HEK293 (cell line): ENCODE data around the gene ASB5.

Experiments
- CTCF ChIA-PET: fragments of 350-600 bp; formaldehyde crosslinking; extraction: SDS; loops from one replicate; lab custom pipeline; 2021; ENCODE audit warnings: antibody characterized with exemption; lab: Yijun Ruan, JAX
- POLR2A ChIA-PET: fragments of 300-600 bp; formaldehyde crosslinking; extraction: SDS; loops from one replicate; lab custom pipeline; 2020; ENCODE audit warnings: antibody characterized with exemption, inconsistent platforms; lab: Yijun Ruan, JAX
- H3K27ac ChIP-seq: fragments of 200-500 bp; sonication (Bioruptor generic); 2 replicates; pipeline ENCODE4 v1.5.1; 2014; ENCODE audit warnings: low read depth, low read length, control low read depth, inconsistent platforms; ENCODE audit errors: extremely low read depth
- H3K36me3 ChIP-seq, 2 experiments: fragments of 200-500 bp in 1 of 2; sonication (Bioruptor generic) in 1 of 2; 1 replicate in 1 of 2; 2 replicates in 1 of 2; pipeline ENCODE4 v1.5.1; 2014 to 2017; ENCODE audit warnings: inconsistent platforms in 2 of 2, low read length in 2 of 2; ENCODE audit not compliant: control insufficient read depth in 2 of 2, insufficient read depth in 1 of 2
- H3K4me1 ChIP-seq: fragments of 200-500 bp; sonication (Bioruptor generic); 2 replicates; pipeline ENCODE4 v1.5.1; 2014; ENCODE audit warnings: mild to moderate bottlenecking, low read length, inconsistent platforms; ENCODE audit not compliant: control insufficient read depth, insufficient read depth
- H3K4me3 ChIP-seq: 2 replicates; pipeline ENCODE4 v1.5.1; 2011; ENCODE audit warnings: low read depth, mild to moderate bottlenecking, control low read depth, low read length, moderate library complexity
- H3K9me3 ChIP-seq: fragments of 200-500 bp; sonication (Bioruptor generic); 2 replicates; pipeline ENCODE4 v1.5.1; 2014; ENCODE audit warnings: low read depth, low read length, inconsistent platforms; ENCODE audit not compliant: control insufficient read depth, insufficient read depth
- GFI1B ChIP-seq: fragments of 450-650 bp; formaldehyde crosslinking; IDR thresholded peaks from 2 replicates; pipeline ENCODE4 v1.5.1; 2016; ENCODE audit warnings: missing biosample characterization, missing genetic modification characterization
- HOXA7 ChIP-seq: sonication (generic); formaldehyde crosslinking; IDR thresholded peaks from 2 replicates; pipeline ENCODE4 v1.8.1; 2022; ENCODE audit warnings: missing genetic modification reagents, borderline replicate concordance
- KLF16 ChIP-seq: fragments of 450-650 bp; formaldehyde crosslinking; IDR thresholded peaks from 2 replicates; pipeline ENCODE4 v1.5.1; 2017; ENCODE audit warnings: missing biosample characterization, missing genetic modification characterization
- SETDB1 ChIP-seq: IDR thresholded peaks from one replicate; pipeline ENCODE4 v1.6.1; 2017; ENCODE audit warnings: mild to moderate bottlenecking, low read length, moderate library complexity, mixed read lengths; ENCODE audit not compliant: insufficient read length
- ZBTB17 ChIP-seq: fragments of 450-650 bp; formaldehyde crosslinking; IDR thresholded peaks from 2 replicates; pipeline ENCODE4 v1.5.1; 2016; ENCODE audit warnings: missing biosample characterization, missing genetic modification characterization
- ZFP41 ChIP-seq: fragments of 450-650 bp; formaldehyde crosslinking; IDR thresholded peaks from 2 replicates; pipeline ENCODE4 v1.5.1; 2016; ENCODE audit warnings: missing biosample characterization, missing genetic modification characterization, borderline replicate concordance
- ZIC2 ChIP-seq: fragments of 450-650 bp; formaldehyde crosslinking; IDR thresholded peaks from 2 replicates; pipeline ENCODE4 v1.5.1; 2016; ENCODE audit warnings: missing biosample characterization, missing genetic modification characterization
- ZNF10 ChIP-seq: fragments of 450-650 bp; formaldehyde crosslinking; IDR thresholded peaks from 2 replicates; pipeline ENCODE4 v1.5.1; 2017; ENCODE audit warnings: missing biosample characterization, missing genetic modification characterization
- ZNF114 ChIP-seq: fragments of 450-650 bp; formaldehyde crosslinking; IDR thresholded peaks from 2 replicates; pipeline ENCODE4 v1.5.0; 2017; ENCODE audit warnings: missing biosample characterization, missing genetic modification characterization
- ZNF211 ChIP-seq: fragments of 450-650 bp; formaldehyde crosslinking; IDR thresholded peaks from 2 replicates; pipeline ENCODE4 v1.5.1; 2016; ENCODE audit warnings: low read depth, missing biosample characterization, missing genetic modification characterization
- ZNF23 ChIP-seq: fragments of 450-650 bp; formaldehyde crosslinking; IDR thresholded peaks from 2 replicates; pipeline ENCODE4 v1.5.1; 2016; ENCODE audit warnings: missing biosample characterization, missing genetic modification characterization, borderline replicate concordance
- ZNF239 ChIP-seq: fragments of 450-650 bp; formaldehyde crosslinking; IDR thresholded peaks from 2 replicates; pipeline ENCODE4 v1.5.1; 2016; ENCODE audit warnings: missing biosample characterization, missing genetic modification characterization
- ZNF302 ChIP-seq: fragments of 450-650 bp; formaldehyde crosslinking; IDR thresholded peaks from 2 replicates; pipeline ENCODE4 v1.5.1; 2016; ENCODE audit warnings: missing biosample characterization, missing genetic modification characterization, low read depth
- ZNF324 ChIP-seq: fragments of 450-650 bp; formaldehyde crosslinking; IDR thresholded peaks from 2 replicates; pipeline ENCODE4 v1.5.1; 2016; ENCODE audit warnings: missing biosample characterization, missing genetic modification characterization
- ZNF335 ChIP-seq: fragments of 450-650 bp; formaldehyde crosslinking; conservative IDR thresholded peaks from 2 replicates; pipeline ENCODE4 v1.5.1; 2016; ENCODE audit warnings: missing biosample characterization, missing genetic modification characterization
- ZNF423 ChIP-seq: fragments of 450-650 bp; formaldehyde crosslinking; IDR thresholded peaks from 2 replicates; pipeline ENCODE4 v1.5.1; 2016; ENCODE audit warnings: missing biosample characterization, missing genetic modification characterization
- ZNF514 ChIP-seq: fragments of 450-650 bp; formaldehyde crosslinking; IDR thresholded peaks from 2 replicates; pipeline ENCODE4 v1.5.1; 2016; ENCODE audit warnings: missing biosample characterization, missing genetic modification characterization
- ZNF521 ChIP-seq: fragments of 450-650 bp; formaldehyde crosslinking; IDR thresholded peaks from 2 replicates; pipeline ENCODE4 v1.5.1; 2017; ENCODE audit warnings: missing biosample characterization, mild to moderate bottlenecking, missing genetic modification characterization
- ZNF555 ChIP-seq: fragments of 450-650 bp; formaldehyde crosslinking; conservative IDR thresholded peaks from 2 replicates; pipeline ENCODE4 v1.5.1; 2017; ENCODE audit warnings: missing biosample characterization, mild to moderate bottlenecking, missing genetic modification characterization, inconsistent platforms
- ZNF600 ChIP-seq: fragments of 450-650 bp; formaldehyde crosslinking; IDR thresholded peaks from 2 replicates; pipeline ENCODE4 v1.5.1; 2016; ENCODE audit warnings: missing biosample characterization, missing genetic modification characterization
- ZNF624 ChIP-seq: fragments of 450-650 bp; formaldehyde crosslinking; IDR thresholded peaks from 2 replicates; pipeline ENCODE4 v1.5.1; 2017; ENCODE audit warnings: missing biosample characterization, missing genetic modification characterization
- ZNF670 ChIP-seq: fragments of 450-650 bp; formaldehyde crosslinking; IDR thresholded peaks from 2 replicates; pipeline ENCODE4 v1.5.1; 2016; ENCODE audit warnings: missing biosample characterization, missing genetic modification characterization, low read depth
- ZNF701 ChIP-seq: fragments of 450-650 bp; formaldehyde crosslinking; IDR thresholded peaks from 2 replicates; pipeline ENCODE4 v1.5.1; 2016; ENCODE audit warnings: missing biosample characterization, missing genetic modification characterization
- ZNF776 ChIP-seq: fragments of 450-650 bp; formaldehyde crosslinking; IDR thresholded peaks from 2 replicates; pipeline ENCODE4 v1.5.0; 2017; ENCODE audit warnings: missing biosample characterization, missing genetic modification characterization, borderline replicate concordance
- ZNF830 ChIP-seq: fragments of 450-650 bp; IDR thresholded peaks from 2 replicates; pipeline ENCODE4 v1.5.0; 2018; ENCODE audit warnings: missing biosample characterization, missing genetic modification characterization, low read depth, mild to moderate bottlenecking, moderate library complexity
- ZNF843 ChIP-seq: fragments of 450-650 bp; formaldehyde crosslinking; IDR thresholded peaks from 2 replicates; pipeline ENCODE4 v1.5.1; 2016; ENCODE audit warnings: missing biosample characterization, missing genetic modification characterization
- TF ChIP-seq, protein P1 (sequence below): fragments of 450-650 bp; formaldehyde crosslinking; IDR thresholded peaks from 2 replicates; pipeline ENCODE4 v1.5.1; 2017; ENCODE audit warnings: missing biosample characterization, missing genetic modification characterization
- TF ChIP-seq, protein P2 (sequence below): fragments of 450-650 bp; formaldehyde crosslinking; IDR thresholded peaks from 2 replicates; pipeline ENCODE4 v1.5.1; 2016; ENCODE audit warnings: missing biosample characterization, missing genetic modification characterization
- TF ChIP-seq, protein P3 (sequence below): fragments of 450-650 bp; formaldehyde crosslinking; IDR thresholded peaks from 2 replicates; pipeline ENCODE4; 2016; ENCODE audit warnings: missing biosample characterization, missing genetic modification characterization
- TF ChIP-seq, protein P4 (sequence below): fragments of 450-650 bp; formaldehyde crosslinking; optimal IDR thresholded peaks from 2 replicates; pipeline ENCODE3; 2016; ENCODE audit warnings: missing biosample characterization, mild to moderate bottlenecking, missing genetic modification characterization
- TF ChIP-seq, protein P5 (sequence below): fragments of 450-650 bp; formaldehyde crosslinking; IDR thresholded peaks from 2 replicates; pipeline ENCODE4 v1.5.1; 2016; ENCODE audit warnings: missing biosample characterization, missing genetic modification characterization

The ASB5 gene

DNA sequence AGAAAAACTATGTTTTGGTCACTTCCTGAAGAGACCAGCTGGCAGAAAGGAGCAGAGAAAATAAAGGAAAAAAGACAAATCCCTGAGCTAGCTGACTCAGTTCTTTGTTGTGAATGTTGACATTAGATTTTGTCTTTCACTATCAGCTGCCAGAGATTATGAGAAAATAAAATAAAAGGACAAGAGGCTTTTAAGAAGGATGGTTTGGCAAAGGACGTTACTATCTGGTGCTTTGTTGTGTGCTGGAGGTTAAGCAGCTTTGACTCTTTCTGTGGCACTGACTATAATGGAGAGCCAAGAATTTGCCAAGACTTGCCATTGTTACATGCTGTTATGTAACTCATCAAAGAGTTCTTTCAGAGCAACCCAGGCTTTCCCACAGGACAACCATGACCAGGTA lies 12.1 kb downstream of the ASB5 start:
- ChIA-PET CTCF (no interaction called here), POLR2A (no interaction called here)
- TF ChIP-seq ZNF514 (tag by site-specific recombination) = no peak
- no peak for TF ChIP-seq ZNF10
- TF ChIP-seq ZNF843 (tag by site-specific recombination) = no peak
- no peak for TF ChIP-seq ZNF555 (tag by site-specific recombination)
- TF ChIP-seq ZFP41 (tag by site-specific recombination) = no peak
- TF ChIP-seq, protein P1, sequence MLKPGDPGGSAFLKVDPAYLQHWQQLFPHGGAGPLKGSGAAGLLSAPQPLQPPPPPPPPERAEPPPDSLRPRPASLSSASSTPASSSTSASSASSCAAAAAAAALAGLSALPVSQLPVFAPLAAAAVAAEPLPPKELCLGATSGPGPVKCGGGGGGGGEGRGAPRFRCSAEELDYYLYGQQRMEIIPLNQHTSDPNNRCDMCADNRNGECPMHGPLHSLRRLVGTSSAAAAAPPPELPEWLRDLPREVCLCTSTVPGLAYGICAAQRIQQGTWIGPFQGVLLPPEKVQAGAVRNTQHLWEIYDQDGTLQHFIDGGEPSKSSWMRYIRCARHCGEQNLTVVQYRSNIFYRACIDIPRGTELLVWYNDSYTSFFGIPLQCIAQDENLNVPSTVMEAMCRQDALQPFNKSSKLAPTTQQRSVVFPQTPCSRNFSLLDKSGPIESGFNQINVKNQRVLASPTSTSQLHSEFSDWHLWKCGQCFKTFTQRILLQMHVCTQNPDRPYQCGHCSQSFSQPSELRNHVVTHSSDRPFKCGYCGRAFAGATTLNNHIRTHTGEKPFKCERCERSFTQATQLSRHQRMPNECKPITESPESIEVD (tag by site-specific recombination) = no peak
- TF ChIP-seq ZNF239 (tag by site-specific recombination) = no peak
- no peak for TF ChIP-seq ZNF701
- TF ChIP-seq, protein P2, sequence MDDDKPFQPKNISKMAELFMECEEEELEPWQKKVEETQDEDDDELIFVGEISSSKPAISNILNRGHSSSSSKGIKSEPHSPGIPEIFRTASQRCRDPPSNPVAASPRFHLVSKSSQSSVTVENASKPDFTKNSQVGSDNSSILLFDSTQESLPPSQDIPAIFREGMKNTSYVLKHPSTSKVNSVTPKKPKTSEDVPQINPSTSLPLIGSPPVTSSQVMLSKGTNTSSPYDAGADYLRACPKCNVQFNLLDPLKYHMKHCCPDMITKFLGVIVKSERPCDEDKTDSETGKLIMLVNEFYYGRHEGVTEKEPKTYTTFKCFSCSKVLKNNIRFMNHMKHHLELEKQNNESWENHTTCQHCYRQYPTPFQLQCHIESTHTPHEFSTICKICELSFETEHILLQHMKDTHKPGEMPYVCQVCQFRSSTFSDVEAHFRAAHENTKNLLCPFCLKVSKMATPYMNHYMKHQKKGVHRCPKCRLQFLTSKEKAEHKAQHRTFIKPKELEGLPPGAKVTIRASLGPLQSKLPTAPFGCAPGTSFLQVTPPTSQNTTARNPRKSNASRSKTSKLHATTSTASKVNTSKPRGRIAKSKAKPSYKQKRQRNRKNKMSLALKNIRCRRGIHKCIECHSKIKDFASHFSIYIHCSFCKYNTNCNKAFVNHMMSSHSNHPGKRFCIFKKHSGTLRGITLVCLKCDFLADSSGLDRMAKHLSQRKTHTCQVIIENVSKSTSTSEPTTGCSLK (tag by site-specific recombination) = no peak
- no peak for TF ChIP-seq ZNF830 (tag by site-specific recombination)
- no peak for TF ChIP-seq ZIC2
- TF ChIP-seq ZNF600 (tag by site-specific recombination) = no peak
- TF ChIP-seq, protein P3, sequence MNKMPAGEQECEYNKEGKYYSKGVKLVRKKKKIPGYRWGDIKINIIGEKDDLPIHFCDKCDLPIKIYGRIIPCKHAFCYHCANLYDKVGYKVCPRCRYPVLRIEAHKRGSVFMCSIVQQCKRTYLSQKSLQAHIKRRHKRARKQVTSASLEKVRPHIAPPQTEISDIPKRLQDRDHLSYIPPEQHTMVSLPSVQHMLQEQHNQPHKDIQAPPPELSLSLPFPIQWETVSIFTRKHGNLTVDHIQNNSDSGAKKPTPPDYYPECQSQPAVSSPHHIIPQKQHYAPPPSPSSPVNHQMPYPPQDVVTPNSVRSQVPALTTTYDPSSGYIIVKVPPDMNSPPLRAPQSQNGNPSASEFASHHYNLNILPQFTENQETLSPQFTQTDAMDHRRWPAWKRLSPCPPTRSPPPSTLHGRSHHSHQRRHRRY = no peak
- TF ChIP-seq HOXA7 (CRISPR knock-in tag) = no peak
- TF ChIP-seq, protein P4, sequence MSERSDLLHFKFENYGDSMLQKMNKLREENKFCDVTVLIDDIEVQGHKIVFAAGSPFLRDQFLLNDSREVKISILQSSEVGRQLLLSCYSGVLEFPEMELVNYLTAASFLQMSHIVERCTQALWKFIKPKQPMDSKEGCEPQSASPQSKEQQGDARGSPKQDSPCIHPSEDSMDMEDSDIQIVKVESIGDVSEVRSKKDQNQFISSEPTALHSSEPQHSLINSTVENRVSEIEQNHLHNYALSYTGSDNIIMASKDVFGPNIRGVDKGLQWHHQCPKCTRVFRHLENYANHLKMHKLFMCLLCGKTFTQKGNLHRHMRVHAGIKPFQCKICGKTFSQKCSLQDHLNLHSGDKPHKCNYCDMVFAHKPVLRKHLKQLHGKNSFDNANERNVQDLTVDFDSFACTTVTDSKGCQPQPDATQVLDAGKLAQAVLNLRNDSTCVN (tag by site-specific recombination) = no peak
- no peak overlapping the region for H3K27ac ChIP-seq
- no peaks in the 10 kb centered on the region for H3K36me3 ChIP-seq
- H3K4me1 ChIP-seq = no peaks in the 10 kb centered on the region
- no peak overlapping the region for H3K4me3 ChIP-seq
- no peaks in the 10 kb centered on the region for H3K9me3 ChIP-seq

DNA sequence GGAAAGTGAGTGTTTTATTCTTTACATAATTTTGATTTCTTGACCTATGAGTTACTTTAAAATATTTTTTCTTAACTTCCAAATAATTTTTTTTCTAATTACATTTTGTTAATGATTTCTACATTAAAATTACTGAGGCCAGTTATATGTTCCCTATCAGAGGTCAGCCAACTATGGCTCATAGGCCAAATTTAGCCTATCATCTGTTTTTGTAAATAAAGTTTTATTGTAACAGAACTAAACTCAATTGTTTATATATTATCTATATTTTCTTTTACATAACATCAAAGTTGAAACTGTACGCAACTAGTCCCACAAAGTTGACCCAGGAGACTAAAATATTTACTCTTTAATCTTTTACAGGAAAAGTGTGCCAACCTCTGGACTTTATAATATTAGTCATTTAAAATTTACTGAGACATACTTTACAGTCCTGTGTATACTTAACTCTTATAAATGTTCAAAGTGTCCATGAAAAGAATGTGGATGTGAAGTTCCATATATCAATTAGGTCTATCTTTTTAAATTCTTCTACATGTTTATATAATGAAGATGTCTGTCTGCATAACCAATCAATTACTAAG lies 26.2 kb downstream of the ASB5 start:
- POLR2A ChIA-PET = no interaction called here
- TF ChIP-seq, protein P5, sequence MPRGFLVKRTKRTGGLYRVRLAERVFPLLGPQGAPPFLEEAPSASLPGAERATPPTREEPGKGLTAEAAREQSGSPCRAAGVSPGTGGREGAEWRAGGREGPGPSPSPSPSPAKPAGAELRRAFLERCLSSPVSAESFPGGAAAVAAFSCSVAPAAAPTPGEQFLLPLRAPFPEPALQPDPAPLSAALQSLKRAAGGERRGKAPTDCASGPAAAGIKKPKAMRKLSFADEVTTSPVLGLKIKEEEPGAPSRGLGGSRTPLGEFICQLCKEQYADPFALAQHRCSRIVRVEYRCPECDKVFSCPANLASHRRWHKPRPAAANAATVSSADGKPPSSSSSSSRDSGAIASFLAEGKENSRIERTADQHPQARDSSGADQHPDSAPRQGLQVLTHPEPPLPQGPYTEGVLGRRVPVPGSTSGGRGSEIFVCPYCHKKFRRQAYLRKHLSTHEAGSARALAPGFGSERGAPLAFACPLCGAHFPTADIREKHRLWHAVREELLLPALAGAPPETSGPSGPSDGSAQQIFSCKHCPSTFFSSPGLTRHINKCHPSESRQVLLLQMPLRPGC (tag by site-specific recombination) = no peak
- TF ChIP-seq SETDB1 (no peak), ZNF776 (no peak), ZNF211 (no peak), ZNF423 (no peak), ZNF324 (tag by site-specific recombination) (no peak), KLF16 (tag by site-specific recombination) (no peak), ZNF302 (no peak), ZNF114 (tag by site-specific recombination) (no peak), ZNF521 (no peak), ZNF624 (no peak), ZNF670 (tag by site-specific recombination) (no peak), ZNF23 (tag by site-specific recombination) (no peak), ZBTB17 (tag by site-specific recombination) (no peak), ZNF335 (no peak), GFI1B (tag by site-specific recombination) (no peak)

More for the DNA sequence above, 26.2 kb downstream of the ASB5 start:
- H3K36me3 ChIP-seq = no peaks in the 10 kb centered on the region
- peaks cover 7% of the 10 kb centered on the region for H3K4me1 ChIP-seq
- no peaks in the 10 kb centered on the region for H3K9me3 ChIP-seq
- H3K27ac ChIP-seq = no peak overlapping the region
- H3K4me3 ChIP-seq = no peak overlapping the region
- CTCF ChIA-PET = no interaction called here
